Activated CD4-positive, alpha-beta T cell treated with anti-CD3 and anti-CD28 coated beads, Interleukin-2, amount 50 U/mL, for 16 hours (primary cell): Measurements from ENCODE around the gene PRKAG2.
"Not testable (repeated sequence)": the region's sequence is repeated elsewhere in the genome, so short reads cannot be mapped to it uniquely, and the experiment has no call there.

ENCODE experiments used
- DNase-seq: peaks from one replicate; pipeline ENCODE4 v3.0.0-alpha.2; 2020

PRKAG2 gene

DNA sequence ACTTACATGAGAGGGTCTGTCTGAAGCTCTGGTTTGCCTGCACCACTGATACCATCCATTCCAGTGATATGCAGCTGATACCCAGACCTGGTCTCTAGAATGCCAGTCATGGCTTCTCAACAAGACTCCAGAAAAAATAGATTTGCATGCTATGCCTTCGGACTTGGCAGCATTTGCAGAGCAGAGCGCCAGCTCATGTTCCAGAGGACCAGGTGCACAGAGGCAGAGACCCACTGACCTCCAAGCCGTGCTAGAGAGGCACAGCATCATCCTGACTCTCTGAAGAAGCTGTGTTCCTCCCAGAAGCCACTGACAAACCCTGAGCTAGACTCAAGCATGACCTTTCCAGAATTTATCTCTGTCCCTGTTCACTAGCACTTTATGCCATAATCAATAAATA is 6.9 kb upstream of the PRKAG2 start:
- no peak for DNase-seq

DNA sequence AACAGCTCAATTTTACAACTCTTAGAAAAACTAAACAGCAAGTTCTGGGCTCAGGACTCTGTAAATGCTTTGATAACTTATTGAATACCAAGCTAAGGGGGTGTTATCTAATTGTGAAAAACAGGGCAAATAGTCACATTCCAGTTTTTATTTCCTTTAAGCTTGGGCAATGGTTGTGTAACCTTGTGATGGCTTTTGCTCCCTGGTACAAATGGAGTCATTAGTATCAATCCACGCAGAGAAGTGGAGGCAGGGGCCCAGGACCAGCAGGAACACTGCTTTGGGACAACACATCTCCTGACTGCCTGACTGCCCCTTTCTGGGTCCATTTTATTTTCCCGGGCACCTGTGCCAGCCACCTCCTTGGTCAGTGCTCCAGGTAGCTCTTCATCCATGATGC is 5.8 kb upstream of the PRKAG2 start:
- no peak for DNase-seq

DNA sequence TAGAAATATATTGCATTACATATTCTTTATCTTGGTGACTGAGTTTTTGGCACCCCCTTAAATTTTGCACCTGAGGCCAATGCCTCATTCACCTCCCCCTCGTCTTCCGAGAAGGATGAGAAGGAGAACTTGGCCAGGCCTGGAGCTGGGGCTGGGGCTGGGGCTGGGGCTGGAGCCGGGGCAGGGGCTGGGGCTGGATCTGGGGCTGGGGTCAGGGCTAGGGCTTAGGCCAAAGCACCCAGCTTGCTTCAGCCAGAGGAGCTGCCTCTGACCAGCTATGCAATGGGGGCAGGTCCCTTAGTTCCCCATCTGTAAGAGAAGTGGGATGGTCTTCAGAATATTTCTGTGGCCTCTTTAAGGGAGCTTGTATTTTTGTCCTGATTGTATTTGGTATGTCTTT is 3.8 kb upstream of the PRKAG2 start:
- no peak for DNase-seq

DNA sequence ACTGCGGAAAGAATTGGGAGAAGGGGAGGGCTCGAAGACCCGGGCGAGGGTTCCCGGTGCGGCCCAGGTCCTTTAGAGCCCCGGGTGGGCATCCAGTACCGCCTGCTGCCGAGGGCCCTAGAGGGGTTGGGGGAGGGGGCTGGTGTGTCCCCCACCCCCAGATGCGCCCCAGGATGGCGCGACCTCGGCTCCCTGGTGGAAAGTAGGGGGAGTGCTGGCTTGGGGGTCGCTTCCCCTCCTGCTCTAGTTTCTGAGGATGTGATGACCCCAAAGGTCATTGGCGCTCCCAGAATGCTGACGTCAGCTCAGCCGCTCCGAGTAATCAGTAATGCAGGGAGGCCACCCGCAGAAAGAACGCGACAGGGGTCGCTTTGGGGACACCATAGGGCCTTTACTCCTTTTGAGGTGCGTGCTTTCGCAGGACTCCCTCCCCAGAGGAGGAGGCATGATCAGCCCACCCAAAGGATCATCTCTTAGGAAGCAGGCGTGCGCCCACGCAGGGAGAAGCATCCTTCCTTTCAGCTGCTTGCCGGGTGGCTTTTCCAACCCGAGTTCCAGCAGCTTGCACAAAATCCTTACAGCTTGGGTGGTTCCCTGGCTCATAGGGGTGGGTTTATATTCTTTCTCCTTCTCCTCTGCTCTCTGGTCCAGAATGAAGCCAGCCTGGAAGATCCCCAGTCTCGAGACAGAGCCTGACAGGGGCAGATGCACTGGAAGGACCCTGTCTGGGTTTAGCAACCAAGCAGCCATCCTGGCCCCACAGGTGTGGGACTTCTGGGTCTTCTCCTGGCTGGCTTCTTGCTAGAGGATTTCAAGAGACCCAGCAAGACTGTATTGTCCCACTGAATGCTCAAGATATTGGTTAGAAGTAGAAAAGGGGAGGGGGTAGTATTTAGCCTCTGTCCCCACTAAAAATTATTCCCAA is 1.3 kb upstream of the PRKAG2 start:
- no peak for DNase-seq

DNA sequence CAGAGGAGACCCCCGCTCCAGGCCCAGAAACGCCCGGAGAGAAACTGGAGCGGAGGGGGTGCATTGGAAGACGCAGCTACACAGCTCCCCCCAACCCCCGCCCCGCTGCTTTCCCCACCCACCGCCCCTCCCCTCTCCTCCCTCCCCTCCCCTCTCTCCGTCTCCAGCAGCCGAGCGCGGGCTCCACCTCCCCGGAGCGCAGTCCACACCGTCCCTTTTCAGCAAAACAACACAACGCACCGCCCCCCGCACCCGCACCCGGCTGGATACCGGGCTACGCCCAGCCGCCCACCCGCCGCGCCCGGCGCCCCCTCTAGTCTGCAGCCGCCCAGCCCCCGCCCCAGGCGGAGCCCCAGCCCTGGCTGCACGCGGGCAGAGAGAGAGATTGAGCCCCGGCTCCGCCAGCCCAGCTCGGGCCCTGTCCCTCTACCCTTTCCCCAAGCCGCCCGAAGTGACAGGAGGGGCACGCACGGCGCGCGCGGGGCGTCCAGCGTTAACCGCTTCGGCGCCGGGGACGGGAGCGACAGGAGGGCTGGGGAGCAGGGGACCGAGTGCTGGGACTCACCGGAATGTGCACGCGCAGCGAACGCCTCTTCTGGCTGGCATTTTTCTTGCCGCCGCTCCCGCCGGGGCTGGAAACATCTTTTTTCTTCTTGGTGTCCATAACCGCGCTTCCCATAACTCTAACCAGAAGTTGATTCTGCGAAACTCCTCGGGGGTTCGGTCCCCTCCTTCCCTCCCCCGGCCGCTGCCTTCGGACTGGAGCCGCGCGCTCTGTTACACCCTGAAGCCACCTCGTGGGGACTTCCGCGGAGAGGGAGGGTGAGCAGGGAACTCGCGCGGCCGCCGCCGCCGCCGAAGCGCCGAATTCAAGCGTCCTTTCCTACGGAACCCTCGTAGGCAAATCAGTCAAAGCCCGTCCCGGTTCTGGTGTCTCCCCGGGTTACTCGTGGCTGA is 695 bp downstream of the PRKAG2 start:
- DNase-seq, result peak; percentile 56

DNA sequence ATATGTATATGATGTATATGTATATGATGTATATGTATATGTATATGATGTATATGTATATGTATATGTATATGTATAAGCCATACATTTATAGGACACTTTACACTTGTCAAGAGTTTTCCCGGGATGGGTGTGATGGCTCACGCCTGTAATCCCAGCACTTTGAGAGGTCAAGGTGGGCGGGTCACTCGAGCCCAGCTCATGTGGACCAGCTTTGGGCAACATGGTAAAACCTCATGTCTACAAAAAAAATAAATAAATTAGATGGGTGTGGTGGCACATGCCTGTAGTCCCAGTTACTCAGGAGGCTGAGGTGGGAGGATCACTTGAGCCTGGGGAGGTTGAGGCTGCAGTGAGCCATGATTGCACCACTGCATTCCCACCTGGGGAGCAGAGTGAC is 2.4 kb downstream of the PRKAG2 start:
- not testable (repeated sequence) for DNase-seq

DNA sequence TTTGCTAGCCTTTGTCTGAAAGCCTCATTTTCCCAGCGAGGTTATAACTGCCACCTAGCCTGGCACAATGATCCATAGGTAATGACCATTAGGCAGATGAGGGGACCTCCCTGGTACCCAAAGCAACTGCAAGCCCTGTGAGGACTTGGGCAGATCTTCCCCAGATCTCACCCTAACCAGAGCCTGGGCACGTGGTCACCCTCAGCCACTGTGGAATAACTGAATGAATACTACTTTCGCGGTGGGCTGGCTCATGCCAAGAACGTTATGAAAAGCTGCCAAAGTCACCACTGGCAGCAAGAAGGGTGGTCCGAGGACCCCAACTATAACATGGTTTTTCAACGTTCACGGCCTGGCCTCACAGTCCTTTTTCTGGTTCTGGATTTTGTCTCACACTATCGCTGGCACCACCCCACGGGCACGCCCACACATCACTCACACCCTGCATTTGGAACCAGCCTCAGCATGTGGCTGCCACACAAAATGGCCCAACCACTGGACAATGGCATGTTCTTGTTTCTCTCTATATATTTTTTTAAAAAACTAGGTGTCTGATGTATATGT is 3.4 kb downstream of the PRKAG2 start:
- peak; percentile 15 for DNase-seq

DNA sequence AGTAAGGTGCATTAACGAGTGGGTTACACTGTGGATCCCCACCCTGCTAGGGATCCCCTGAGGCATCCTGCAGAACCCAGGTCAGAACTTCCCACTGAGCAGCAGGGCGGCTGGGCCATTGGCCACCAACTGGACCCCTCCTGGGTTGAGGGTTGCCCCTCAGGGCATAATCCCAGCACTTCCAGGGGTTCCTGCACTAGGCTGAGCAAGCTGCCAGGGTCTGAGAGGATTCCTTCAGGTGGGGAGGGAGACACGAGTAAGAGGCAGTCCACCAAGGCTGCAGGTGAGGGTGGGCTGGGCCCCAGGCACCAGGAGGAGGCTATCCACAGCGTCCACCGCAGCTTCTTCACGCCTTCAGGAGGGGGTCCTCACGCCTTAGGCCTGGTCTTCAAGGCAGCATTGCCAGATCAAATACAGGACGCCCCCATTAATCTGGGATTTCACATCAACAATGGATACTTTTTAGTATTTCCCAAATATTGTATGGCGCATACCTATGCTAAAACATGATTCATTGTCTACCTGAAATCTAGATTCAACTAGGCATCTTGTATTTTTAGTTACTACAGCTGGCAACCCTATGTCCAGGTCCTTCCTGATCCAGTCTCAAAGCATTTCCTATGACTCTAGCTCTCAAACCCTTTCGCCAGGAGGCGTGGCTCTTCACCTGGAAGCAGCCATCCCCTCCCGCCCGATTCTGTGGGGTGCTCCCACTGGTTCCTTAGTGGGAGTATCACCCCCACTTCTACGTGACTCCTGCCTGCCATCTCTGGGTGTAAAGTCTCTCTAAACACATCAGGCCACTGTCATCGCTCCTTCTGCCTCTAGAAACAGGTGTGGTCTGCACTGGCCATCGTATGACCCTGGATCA is 4.1 kb downstream of the PRKAG2 start:
- DNase-seq, result no peak

DNA sequence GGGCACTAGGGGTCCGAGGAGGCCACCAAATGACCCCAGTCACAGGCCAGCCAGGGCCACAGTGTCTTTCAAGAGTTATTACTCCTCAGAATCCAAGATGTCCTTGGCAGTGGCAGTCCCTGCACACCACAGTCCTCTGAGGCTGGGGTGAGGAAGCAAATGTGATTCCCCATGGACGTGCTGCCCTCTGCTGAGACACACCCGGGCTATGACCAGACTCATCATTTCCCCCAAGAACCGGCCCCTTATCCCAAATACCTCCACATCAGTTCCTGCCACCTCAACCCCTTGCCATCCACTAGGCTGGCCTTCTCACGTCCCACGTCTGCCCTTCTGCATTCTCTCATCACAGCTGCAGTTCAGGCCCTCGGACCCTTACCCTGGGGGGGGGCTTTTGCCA is 5.0 kb downstream of the PRKAG2 start:
- no peak for DNase-seq

DNA sequence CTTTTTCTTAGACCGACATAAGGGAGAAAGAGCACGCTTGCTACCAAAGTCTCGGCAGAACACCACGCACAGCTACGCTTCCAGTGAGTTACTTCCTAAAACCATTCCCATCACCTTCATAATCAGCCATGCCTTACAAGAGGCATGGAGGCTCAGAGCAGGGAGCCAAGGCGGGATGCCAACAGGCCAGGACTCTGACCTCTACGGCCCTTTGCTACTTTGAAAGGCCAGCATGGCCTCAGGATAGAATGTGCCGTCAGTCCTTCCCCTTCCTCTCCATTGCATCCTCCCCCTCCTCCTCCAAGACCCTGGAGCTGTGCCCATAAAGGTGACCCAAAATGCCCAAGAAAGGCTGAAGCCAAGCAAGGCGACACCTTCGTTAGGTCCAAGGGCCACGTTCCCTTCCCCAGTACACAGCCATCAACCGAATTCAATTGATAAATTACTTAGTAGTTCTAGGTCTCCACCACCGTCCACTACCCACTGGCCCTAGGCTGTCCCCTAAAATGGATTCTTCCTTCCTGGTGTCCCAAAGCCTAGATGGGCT is 5.7 kb downstream of the PRKAG2 start:
- DNase-seq, result no peak

DNA sequence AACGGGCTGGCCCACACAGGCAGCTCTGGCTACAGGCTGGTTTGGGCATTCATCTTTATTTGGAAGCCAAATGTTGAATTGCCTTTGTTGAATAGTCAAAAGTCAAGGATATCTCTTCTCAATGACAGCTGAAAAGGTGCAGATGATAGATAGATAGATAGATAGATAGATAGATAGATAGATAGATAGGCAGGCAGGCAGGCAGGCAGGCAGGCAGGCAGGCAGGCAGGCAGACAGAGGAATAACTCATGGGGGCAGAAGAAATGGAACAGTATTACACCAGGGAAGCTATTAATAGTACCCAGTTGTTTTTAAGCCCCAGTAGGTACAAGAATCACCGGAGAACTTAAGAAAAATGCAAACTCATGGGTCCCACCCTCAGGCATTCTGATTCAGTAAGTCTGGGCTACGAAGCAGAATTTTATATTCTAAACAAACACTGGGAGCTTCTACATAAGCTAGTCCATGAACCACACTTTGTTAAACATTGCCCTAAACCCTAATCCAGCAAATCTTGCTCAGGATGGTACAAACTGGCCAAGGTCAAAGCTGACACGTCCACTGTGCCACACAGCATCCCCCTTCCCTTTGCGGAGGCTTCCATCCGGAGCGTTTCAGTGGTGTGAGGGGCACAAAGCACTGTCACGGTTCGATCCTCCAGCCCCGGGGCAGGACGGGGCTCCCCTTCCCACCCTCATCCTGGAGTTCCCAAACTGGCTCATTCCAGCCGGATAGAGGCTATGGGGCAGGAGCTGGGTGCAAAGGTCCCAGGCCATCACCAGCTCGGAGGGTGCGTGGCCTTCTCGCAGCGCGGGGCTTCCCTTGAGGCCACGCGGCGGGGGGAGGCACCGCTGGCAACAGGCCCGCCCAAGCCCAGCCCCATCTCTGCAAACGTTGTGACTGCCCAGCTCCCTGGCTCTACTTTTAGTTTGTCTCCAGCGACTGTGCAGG is 6.7 kb downstream of the PRKAG2 start:
- DNase-seq, result no peak

DNA sequence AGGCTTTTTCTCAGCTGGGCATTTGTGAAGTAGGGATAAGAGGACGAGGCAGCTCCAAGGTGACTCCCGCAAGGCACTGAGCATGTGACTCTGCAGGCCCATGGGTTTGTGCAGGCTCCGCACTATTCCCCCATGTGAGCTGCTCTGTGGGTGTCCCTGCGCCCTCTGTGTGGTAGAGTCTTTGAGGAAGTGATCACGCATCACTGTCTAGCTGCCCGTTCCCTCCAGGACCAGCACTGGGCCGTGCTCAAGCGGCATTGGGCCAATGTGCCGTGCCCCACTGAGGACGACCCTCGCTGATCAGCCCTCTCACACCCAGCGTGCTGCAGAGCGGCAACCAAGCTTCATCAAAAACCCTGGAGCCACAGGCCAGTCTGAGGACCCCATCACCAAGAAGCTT is 7.5 kb downstream of the PRKAG2 start:
- no peak for DNase-seq

DNA sequence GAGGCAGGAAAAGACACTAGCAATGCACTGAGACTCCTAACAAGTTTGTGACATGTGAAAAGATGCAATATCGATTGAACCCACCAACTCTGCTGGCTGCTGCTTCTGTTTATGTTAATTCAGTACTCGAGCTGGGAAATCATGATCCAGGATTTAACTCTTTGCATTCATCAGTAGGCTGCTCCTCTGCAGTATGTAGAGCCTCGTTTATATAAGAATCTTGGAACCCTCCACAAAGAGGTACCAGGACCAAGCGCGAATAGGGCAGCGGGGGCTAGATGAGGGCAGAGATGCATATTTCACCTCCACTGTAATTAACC is 7.8 kb downstream of the PRKAG2 start:
- no peak for DNase-seq

DNA sequence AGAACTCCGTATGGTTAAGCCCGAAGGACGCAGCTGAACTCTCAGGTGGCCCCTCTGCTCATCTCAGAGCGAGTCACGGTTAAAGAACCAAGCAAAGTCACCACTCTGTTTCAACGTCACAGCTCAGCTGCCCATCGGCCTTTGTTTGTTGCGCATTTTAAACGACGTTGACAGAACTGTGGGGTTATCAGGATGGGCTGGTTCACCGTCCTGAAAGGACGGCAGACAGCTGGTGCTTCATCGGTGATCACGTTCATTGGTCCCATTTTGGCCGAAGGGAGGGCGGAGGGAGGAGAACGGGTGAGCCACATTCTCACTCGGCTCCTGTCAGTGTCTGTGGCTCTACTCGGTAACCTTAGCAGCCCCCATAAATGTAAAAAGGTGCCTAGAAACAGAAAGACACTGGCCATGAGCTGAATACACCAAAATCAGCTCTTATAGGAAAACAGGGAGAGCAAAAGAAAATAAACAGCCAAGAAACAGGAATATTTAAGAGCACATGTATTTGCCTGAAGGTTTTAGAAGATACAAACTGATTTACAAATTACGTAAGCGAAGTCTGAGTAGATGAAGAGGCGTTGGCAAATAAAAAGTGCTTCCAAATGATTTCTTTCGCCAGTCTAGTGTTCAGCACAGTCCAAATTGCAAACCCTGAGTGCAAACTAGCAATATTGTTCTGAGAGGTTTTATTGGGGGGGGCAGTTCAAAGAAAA is 8.4 kb downstream of the PRKAG2 start:
- no peak for DNase-seq

DNA sequence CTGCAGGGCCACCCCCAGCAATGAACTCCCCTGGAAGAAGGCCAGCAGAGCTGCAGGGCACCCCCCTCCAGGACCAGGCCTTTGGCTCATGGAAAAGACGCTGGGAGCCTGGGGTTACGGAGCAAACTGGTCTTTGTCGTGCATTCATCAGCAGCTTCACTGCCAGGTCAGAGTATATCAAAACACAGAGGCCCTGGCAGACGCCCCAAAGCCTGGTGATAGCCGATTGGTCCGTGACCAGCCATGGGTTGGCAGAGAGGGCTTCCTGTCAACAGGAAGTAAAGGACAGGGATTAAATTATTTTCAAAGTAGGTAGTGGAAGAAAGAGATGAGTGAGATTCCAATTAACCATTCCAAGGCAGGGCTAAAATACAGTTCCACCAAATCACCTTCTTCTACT is 9.0 kb downstream of the PRKAG2 start:
- DNase-seq, result no peak

DNA sequence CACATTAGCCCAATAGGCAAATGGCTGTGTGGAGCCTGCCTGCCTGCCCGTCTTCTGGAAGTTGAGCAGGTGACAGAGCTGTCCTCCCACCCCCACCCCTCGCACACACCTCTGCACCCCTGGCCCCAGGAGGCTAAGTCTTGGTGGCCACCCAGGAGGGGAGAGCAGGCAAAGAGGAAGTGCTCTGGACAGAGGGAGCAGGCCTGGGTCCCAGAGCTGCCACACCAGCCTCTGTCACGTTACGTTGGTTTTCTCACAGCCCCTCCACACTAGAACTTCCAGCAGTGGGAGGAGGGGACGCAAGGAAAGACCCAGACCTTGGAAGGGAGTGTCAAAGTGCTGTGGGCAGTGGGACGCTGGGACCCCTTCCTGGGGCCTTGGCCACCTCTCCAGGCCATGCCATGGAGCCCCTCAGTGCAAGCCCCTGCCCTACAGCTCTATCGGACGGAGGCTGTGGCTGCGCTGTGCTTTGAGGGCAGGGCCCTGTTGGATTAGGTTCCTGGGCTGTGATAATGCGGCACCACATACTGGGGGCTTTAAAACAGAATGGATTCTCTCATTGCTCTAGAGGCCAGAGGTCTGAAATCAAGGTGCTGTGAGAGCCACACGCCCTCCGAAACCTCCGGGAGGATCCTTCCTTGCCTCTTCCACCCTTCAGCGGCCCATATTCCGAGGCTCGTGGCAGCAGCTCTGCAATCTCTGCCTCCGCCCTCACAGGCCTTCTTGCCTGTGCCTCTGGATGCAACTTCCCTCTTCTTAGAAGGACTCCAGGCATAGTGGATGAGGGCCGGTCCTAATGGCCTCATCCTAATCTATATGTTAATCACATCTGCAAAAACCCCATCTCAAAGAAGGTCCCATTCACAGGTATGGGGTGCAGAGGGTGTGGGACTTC is 9.9 kb downstream of the PRKAG2 start:
- DNase-seq, result no peak

DNA sequence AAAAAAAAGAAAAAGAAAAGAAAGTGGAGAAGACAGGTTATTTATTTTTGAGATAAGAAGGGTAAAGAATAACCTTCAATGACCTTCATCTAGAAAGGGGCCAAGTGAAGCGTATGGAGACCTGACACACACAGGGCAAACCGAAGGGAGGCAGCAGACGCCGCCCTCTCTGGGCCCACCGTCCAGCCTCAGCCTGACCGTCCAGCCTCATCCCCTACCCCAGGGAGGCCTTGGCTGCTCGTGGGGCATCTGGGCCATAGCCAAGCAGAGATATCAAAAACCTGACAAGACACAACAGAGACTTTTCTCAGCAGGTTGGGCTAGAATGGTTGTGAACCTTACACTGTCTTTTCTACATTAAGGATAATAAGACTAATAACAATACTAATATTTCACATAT is 10.9 kb downstream of the PRKAG2 start:
- no peak for DNase-seq

DNA sequence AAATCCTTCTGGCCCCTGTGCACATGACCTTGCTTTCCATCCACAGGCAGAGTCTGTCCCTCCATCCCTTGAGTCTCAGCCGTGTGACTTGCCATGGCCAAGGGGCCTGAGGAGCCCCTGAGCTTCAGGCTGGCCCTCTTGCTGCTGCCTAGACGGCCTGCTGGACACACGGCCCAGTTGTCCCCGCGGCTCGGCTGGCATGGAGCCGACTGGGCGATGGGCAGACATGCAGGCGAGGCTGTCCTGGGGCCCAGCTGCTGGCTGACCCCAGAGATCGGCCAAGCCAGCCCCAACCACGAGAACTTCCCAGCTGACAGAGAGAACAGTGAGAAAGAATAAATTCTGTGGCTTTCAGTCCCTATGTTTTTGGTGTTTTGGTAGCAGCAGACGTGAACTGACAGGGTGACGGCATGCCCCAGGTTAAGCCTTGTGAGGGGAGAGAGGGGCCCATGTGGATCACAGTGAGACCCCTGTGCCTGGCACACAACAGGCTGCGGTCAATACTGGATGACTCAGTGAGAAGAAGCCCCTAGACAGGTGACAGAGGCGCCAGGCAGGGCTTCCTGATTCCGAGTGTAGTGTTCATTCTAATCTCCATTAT is 11.7 kb downstream of the PRKAG2 start:
- DNase-seq, result no peak

DNA sequence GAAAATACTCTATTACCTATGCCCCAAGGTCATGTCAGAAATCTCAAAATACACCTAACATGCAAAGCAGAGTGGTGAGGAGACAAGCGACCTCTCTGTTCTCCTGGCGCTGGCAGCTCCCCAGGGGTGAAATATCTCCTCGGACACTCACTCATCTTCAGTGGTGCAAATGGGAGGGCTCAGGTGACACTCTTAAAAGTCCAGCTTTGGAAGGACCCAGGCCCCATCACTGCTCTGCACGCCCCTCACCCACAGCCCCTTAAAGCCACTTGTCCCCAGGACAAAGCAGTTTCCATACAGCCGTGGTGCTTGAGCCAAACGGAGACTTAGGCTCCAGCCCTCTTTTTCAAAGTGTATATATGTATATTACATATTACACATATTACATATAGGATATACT is 12.4 kb downstream of the PRKAG2 start:
- no peak for DNase-seq
